Neural cell (in vitro differentiated cells): ENCODE measurements around the gene RPS6KA6. TPM values are rescaled to one million over a fixed set of nuclear protein-coding genes. Genes with fewer than 3 reads are reported as not detected.

Experiments used
- H2AFZ ChIP-seq: fragments of 200-600, 300-800 bp; sonication (generic), shearing (Covaris generic); 2 replicates; pipeline ENCODE4 v1.6.0; 2014; ENCODE audit warnings: low read depth, mild to moderate bottlenecking, antibody characterized with exemption, low read length, moderate library complexity
- H3F3A ChIP-seq: fragments of 200-600 bp; shearing (Covaris generic); 2 replicates; pipeline ENCODE4 v1.6.1; 2016; ENCODE audit warnings: mild to moderate bottlenecking, moderate library complexity, mixed read lengths, antibody characterized with exemption, low read length; ENCODE audit not compliant: insufficient read depth, poor library complexity, severe bottlenecking
- H3K27ac ChIP-seq: fragments of 200-600, 300-800 bp; sonication (generic), shearing (Covaris generic); 2 replicates; pipeline ENCODE4 v1.5.1; 2014; ENCODE audit warnings: mild to moderate bottlenecking, low read length, moderate library complexity
- H3K27me3 ChIP-seq: fragments of 300-800, 200-600 bp; sonication (generic), shearing (Covaris generic); 2 replicates; pipeline ENCODE4 v1.6.0; 2014; ENCODE audit warnings: mild to moderate bottlenecking, low read depth, low read length, moderate library complexity; ENCODE audit not compliant: insufficient read depth
- H3K36me3 ChIP-seq: fragments of 300-800, 200-600 bp; sonication (generic), shearing (Covaris generic); 2 replicates; pipeline ENCODE4 v1.5.1; 2014; ENCODE audit warnings: mild to moderate bottlenecking, antibody characterized with exemption, low read length, moderate library complexity; ENCODE audit not compliant: insufficient read depth
- H3K4me2 ChIP-seq: fragments of 300-800, 200-600 bp; sonication (generic), shearing (Covaris generic); 2 replicates; pipeline ENCODE4 v1.6.0; 2014; ENCODE audit warnings: mild to moderate bottlenecking, low read length
- H3K4me3 ChIP-seq: fragments of 300-800, 200-600 bp; sonication (generic), shearing (Covaris generic); 2 replicates; pipeline ENCODE4 v1.5.1; 2014; ENCODE audit warnings: mild to moderate bottlenecking, low read length, moderate library complexity
- H3K79me2 ChIP-seq: fragments of 200-600 bp; shearing (Covaris generic); replicated peaks from 2 replicates; pipeline ENCODE4 v1.6.0; 2014; ENCODE audit warnings: mild to moderate bottlenecking, low read length, moderate library complexity; ENCODE audit not compliant: insufficient read depth
- H3K9ac ChIP-seq: fragments of 300-800, 200-600 bp; sonication (generic), shearing (Covaris generic); 2 replicates; pipeline ENCODE4 v1.6.1; 2016; ENCODE audit warnings: mild to moderate bottlenecking, low read length, mixed read lengths
- H3K9me2 ChIP-seq: fragments of 200-600 bp; shearing (Covaris generic); 2 replicates; pipeline ENCODE4 v1.6.1; 2016; ENCODE audit warnings: mild to moderate bottlenecking, low read length, mixed read lengths; ENCODE audit not compliant: insufficient read depth
- H3K9me3 ChIP-seq: fragments of 200-600, 300-800 bp; sonication (generic), shearing (Covaris generic); 2 replicates; pipeline ENCODE4 v1.6.1; 2016; ENCODE audit warnings: mild to moderate bottlenecking, mixed run types, low read length, moderate library complexity, mixed read lengths
- H4K20me1 ChIP-seq: fragments of 200-600 bp; shearing (Covaris generic); 2 replicates; pipeline ENCODE4 v1.6.1; 2016; ENCODE audit warnings: mild to moderate bottlenecking, mixed run types; ENCODE audit not compliant: insufficient read depth
- EP300 ChIP-seq: fragments of 450-650 bp; conservative IDR thresholded peaks from 2 replicates; pipeline ENCODE4 v1.6.1; 2014; ENCODE audit warnings: antibody characterized with exemption, mild to moderate bottlenecking, moderate library complexity; ENCODE audit not compliant: poor library complexity, severe bottlenecking
- EZH2 ChIP-seq: fragments of 200-600, 300-800 bp; shearing (Covaris generic), sonication (generic); IDR thresholded peaks from 2 replicates; pipeline ENCODE4 v1.6.1; 2014; ENCODE audit warnings: antibody characterized with exemption, low read length, borderline replicate concordance, mild to moderate bottlenecking; ENCODE audit not compliant: insufficient read depth, poor library complexity, severe bottlenecking
- MXI1 ChIP-seq: fragments of 450-650 bp; conservative IDR thresholded peaks from 2 replicates; pipeline ENCODE4 v1.6.1; 2014; ENCODE audit warnings: antibody characterized with exemption, mild to moderate bottlenecking; ENCODE audit not compliant: poor library complexity, severe bottlenecking
- POLR2AphosphoS5 ChIP-seq: IDR thresholded peaks from 2 replicates; pipeline ENCODE4 v1.6.1; 2012
- RAD21 ChIP-seq: fragments of 450-650 bp; conservative IDR thresholded peaks from 2 replicates; pipeline ENCODE4 v1.6.1; 2014; ENCODE audit warnings: antibody characterized with exemption, mild to moderate bottlenecking, moderate library complexity
- REST ChIP-seq: IDR thresholded peaks from 2 replicates; pipeline ENCODE4 v1.6.1; 2012; ENCODE audit warnings: borderline replicate concordance
- SMC3 ChIP-seq: fragments of 450-650 bp; conservative IDR thresholded peaks from 2 replicates; pipeline ENCODE4 v1.6.1; 2014; ENCODE audit warnings: antibody characterized with exemption, mild to moderate bottlenecking, moderate library complexity; ENCODE audit not compliant: poor library complexity
- TAF1 ChIP-seq: IDR thresholded peaks from 2 replicates; pipeline ENCODE4 v1.6.1; 2012; ENCODE audit warnings: low read depth
- polyA minus RNA-seq: library from RNA; depleted of rRNA, polyadenylated mRNA; stranded (reverse); fragments of >200 nt; gene quantifications from 2 replicates; pipeline ENCODE4 v1.2.3, GENCODE V29; 2014
- polyA plus RNA-seq: library from polyadenylated mRNA; depleted of rRNA; stranded (reverse); fragments of >200 nt; gene quantifications from 2 replicates; pipeline ENCODE4 v1.2.3, GENCODE V29; 2014

Gene RPS6KA6
- polyA plus RNA-seq (12.9 and 15.3 TPM in 2 replicates), polyA minus RNA-seq (26.8 and 32.9 TPM in 2 replicates)

DNA sequence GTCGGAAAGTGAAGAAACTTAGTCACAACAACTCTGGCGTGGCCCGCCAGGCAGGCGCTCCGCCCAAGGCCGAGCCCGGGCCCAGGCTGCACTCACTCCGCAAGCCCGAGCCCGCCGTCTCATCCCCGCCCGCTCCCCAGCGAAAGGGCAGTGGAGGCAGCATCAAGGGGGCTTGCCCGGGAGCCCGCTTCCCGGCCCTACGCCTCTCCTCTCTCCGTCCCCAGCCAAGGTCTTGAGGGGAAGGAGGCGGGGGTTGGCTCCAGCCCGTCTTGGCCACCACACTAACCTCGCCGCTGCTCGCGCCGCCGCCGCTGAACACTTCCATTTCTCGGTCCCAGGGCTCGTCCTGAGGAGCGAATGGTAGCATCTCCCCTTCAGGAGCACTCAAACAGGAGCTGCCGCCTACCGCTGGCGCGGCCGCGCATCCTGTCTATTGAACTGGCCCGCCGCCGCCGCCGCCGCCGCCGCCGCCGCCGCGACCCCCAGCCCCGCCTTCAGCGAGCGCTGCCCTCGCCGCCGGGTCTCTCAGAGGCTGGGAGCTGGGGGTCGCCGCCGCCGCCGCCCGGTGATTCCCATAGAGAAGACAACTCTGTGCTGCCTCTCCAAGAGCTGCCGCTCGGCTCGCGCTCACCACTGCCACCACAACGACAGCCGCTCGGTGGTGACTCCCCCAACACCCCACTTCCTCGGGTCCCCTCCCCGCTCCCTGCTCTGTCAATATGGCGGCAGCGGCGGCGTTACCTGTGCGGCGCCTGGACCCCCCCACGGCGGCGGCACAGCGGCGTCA, at the start of gene RPS6KA6:
Gene RPS6KA6, minus strand, starts transcription at position 667 of the 787 bp plus-strand sequence. Its CDS starts 300 bp downstream, at position 367.
- H3F3A ChIP-seq, result no peaks in the 10 kb centered on the region
- H3K79me2 ChIP-seq, result peaks cover 7% of the 10 kb centered on the region
- H3K9me3 ChIP-seq, result no peaks in the 10 kb centered on the region
- H3K27ac ChIP-seq, result peak within 1 kb of the TSS; percentile 73
- no peaks in the 10 kb centered on the region for H4K20me1 ChIP-seq
- no peaks in the 10 kb centered on the region for H3K36me3 ChIP-seq
- no peaks in the 10 kb centered on the region for H3K27me3 ChIP-seq
- TF ChIP-seq TAF1 (peak; percentile 41), POLR2AphosphoS5 (no peak), MXI1 (peak; percentile 33)
- peak within 1 kb of the TSS; percentile 73 for H3K9ac ChIP-seq
- peak within 1 kb of the TSS; percentile 40 for H2AFZ ChIP-seq
- peak within 1 kb of the TSS; percentile 62 for H3K4me2 ChIP-seq
- peak within 1 kb of the TSS; percentile 83 for H3K4me3 ChIP-seq
- no peaks in the 10 kb centered on the region for H3K9me2 ChIP-seq

DNA sequence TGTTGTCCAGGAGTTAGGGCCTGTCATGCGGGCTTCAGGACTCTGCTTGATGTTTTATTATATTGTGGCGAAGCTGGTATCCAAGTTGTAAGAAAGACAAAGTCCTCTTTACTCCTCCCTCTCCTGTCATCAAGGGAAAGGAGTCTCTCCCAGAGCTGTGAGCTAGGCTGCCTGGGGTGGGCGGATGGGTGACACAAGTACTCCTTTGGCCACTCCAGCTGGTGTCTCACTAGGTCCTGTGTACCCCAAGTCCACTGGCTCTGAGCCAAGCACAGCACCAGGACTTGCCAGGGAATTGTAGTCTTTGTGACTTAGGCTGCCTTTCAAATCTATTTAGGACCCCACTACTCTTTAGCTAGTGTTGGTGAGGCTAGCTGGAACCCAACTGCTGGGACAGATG, 36.7 kb upstream of the RPS6KA6 start:
- no peak overlapping the region for H3K9ac ChIP-seq
- no peak overlapping the region for H3K4me3 ChIP-seq
- H3K9me3 ChIP-seq, result no peaks in the 10 kb centered on the region
- no peaks in the 10 kb centered on the region for H4K20me1 ChIP-seq
- no peaks in the 10 kb centered on the region for H3K36me3 ChIP-seq
- H3K4me2 ChIP-seq, result no peak overlapping the region
- H3K27ac ChIP-seq, result no peak overlapping the region
- no peak overlapping the region for H2AFZ ChIP-seq
- H3K27me3 ChIP-seq, result no peaks in the 10 kb centered on the region
- TF ChIP-seq TAF1 (no peak), SMC3 (no peak), REST (no peak), MXI1 (no peak), EP300 (no peak), RAD21 (no peak)
- H3K79me2 ChIP-seq, result no peaks in the 10 kb centered on the region
- H3F3A ChIP-seq, result no peaks in the 10 kb centered on the region
- no peaks in the 10 kb centered on the region for H3K9me2 ChIP-seq

- Histone ChIP-seq H3K27me3 (no peaks in the 10 kb centered on the region), H3K36me3 (no peaks in the 10 kb centered on the region)
- TF ChIP-seq EZH2 (no peak), RAD21 (no peak), TAF1 (no peak), REST (no peak), MXI1 (no peak), EP300 (no peak)
These were observed 35.3 kb upstream of the RPS6KA6 start for GRCh38 chrX:84223261-84223660.

More at GRCh38 chrX:84223261-84223660, 35.3 kb upstream of the RPS6KA6 start:
- Histone ChIP-seq H3K27ac (no peak overlapping the region), H3K4me3 (no peak overlapping the region), H4K20me1 (no peaks in the 10 kb centered on the region), H3K9me2 (no peaks in the 10 kb centered on the region), H3K9me3 (no peaks in the 10 kb centered on the region), H2AFZ (no peak overlapping the region), H3K9ac (no peak overlapping the region), H3K4me2 (no peak overlapping the region), H3K79me2 (no peaks in the 10 kb centered on the region), H3F3A (no peaks in the 10 kb centered on the region)
